HepG2 (cell line): Measurements from ENCODE around the gene IFNAR2.

Source experiments
- ATF7 ChIP-seq, 2 experiments: fragments of 450-650 bp in 1 of 2; sonication (generic) in 1 of 2; formaldehyde crosslinking in 1 of 2; IDR thresholded peaks; 2 replicates each; pipeline versions ENCODE4 v1.4.0 to v1.6.1; 2016 to 2020; ENCODE audit warnings: antibody characterized with exemption in 1 of 2, mild to moderate bottlenecking in 1 of 2, missing genetic modification reagents in 1 of 2
- HDAC6 ChIP-seq: fragments of 200-600 bp; sonication (generic); IDR thresholded peaks from 2 replicates; pipeline ENCODE4 v1.7.0; 2017; ENCODE audit warnings: mild to moderate bottlenecking, antibody characterized with exemption, low read length, low read depth
- NCOA2 ChIP-seq: sonication (generic); formaldehyde crosslinking; IDR thresholded peaks from 2 replicates; pipeline ENCODE4 v1.8.0; 2022; ENCODE audit warnings: inconsistent platforms
- PHF8 ChIP-seq: sonication (generic); formaldehyde crosslinking; IDR thresholded peaks from 2 replicates; pipeline ENCODE4 v1.5.0; 2020; ENCODE audit warnings: missing genetic modification reagents
- POLR2AphosphoS5 ChIP-seq: IDR thresholded peaks from 2 replicates; pipeline ENCODE4 v1.6.1; 2012; ENCODE audit warnings: low read depth, low read length
- RAD51 ChIP-seq: fragments of 450-650 bp; IDR thresholded peaks from 2 replicates; pipeline ENCODE4 v1.6.1; 2016; ENCODE audit warnings: borderline replicate concordance
- SIN3B ChIP-seq: fragments of 150-350 bp; IDR thresholded peaks from 2 replicates; pipeline ENCODE4 v1.6.1; 2014; ENCODE audit warnings: low read length
- SP1 ChIP-seq, 2 experiments: fragments of 450-650 bp in 1 of 2; sonication (generic) in 1 of 2; formaldehyde crosslinking in 1 of 2; IDR thresholded peaks; 2 replicates each; pipeline versions ENCODE4 v1.4.0 to v1.6.1; 2016 to 2020; ENCODE audit warnings: missing genetic modification reagents in 1 of 2
- TCF7L2 ChIP-seq: IDR thresholded peaks from 2 replicates; pipeline ENCODE4 v1.6.1; 2011; ENCODE audit warnings: mild to moderate bottlenecking, low read depth, low read length, moderate library complexity
- ZC3H4 ChIP-seq: sonication (generic); formaldehyde crosslinking; IDR thresholded peaks from 2 replicates; pipeline ENCODE4 v1.4.0; 2020; ENCODE audit warnings: missing genetic modification reagents, borderline replicate concordance
- ZNF3 ChIP-seq: IDR thresholded peaks from 2 replicates; pipeline ENCODE4 v1.7.0; 2017; ENCODE audit warnings: inconsistent platforms
- ZNF710 ChIP-seq: sonication (generic); formaldehyde crosslinking; IDR thresholded peaks from 2 replicates; pipeline ENCODE4 v1.5.0; 2020; ENCODE audit warnings: mild to moderate bottlenecking, missing genetic modification reagents, borderline replicate concordance

DNA sequence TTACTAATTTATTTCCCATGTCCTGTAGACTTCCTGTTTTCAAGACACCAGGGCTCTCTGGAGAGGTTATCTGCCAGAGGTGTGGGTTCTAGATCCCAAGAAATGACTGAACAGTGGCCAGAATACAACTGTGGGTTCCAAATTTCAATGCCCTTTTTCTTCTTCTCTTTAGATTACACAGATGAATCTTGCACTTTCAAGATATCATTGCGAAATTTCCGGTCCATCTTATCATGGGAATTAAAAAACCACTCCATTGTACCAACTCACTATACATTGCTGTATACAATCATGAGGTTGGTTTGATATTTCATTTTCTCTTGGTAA, 15.0 kb downstream of the IFNAR2 start:
- TF ChIP-seq ZNF3 (CRISPR knock-in tag), result no peak
- no peak for TF ChIP-seq TCF7L2
- TF ChIP-seq RAD51, result no peak
- TF ChIP-seq NCOA2 (CRISPR knock-in tag), result no peak
- TF ChIP-seq PHF8 (CRISPR knock-in tag), result no peak
- no peak for TF ChIP-seq ZC3H4 (CRISPR knock-in tag)
- no peak for TF ChIP-seq POLR2AphosphoS5
- no peak for TF ChIP-seq SIN3B
- no peak for TF ChIP-seq ATF7 (IDR thresholded peaks at IDR 0.05)
- no peak for TF ChIP-seq ATF7 (CRISPR knock-in tag; IDR thresholded peaks at IDR 0.05)
- TF ChIP-seq ZNF710, result no peak
- no peak for TF ChIP-seq HDAC6
- no peak for TF ChIP-seq SP1 (IDR thresholded peaks at IDR 0.05)
- TF ChIP-seq SP1 (CRISPR knock-in tag; IDR thresholded peaks at IDR 0.05), result no peak
